CD4-positive, alpha-beta T cell treated with Interleukin-1 beta for 1 hour (primary cell): ENCODE measurements around the gene PPP2R2C.
A peak's percentile ranks its signal among the peaks of the same experiment; 100 is the strongest.

Experiments used
- DNase-seq, 2 donors: peaks; one replicate each; pipeline ENCODE4 v3.0.0-alpha.2; 2020 to 2022

The PPP2R2C gene

GRCh38 chr4:6377626-6378492, 94.6 kb downstream of the PPP2R2C start:
- DNase-seq = no peak

DNA sequence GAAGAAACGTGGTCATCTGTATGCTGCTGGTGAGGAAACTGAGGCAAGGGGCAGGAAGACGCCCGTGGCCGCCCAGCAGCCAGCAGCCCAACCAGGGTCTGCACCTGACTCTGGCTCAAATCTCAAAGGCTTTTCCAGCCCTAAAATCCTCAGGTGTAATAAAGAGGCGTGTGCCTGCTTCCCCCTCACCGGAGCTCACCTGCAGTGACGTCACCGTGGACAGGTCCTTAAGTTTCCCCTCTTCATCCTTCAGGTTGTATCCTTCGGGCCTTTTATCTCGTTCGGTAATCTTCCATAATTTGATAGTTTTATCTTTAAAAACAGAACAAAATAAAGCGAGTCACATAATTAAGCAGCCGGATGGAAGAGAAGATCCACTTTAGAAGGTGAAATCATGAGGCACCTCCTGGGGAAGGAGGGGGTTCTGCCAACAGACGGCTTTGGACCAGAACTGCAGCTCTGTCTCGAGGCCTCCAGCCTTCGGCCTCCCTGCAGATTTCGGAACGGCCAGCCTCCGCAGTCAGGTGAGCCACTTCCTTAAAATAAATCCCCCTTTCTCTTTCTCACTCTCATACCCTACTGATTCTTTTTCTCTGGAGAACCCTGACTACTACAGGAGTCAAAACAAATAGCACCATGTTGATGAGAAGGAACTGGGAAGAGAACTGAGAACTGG, 96.7 kb downstream of the PPP2R2C start:
- DNase-seq = no peak

GRCh38 chr4:6374575-6374974, 97.8 kb downstream of the PPP2R2C start:
- no peak for DNase-seq

DNA sequence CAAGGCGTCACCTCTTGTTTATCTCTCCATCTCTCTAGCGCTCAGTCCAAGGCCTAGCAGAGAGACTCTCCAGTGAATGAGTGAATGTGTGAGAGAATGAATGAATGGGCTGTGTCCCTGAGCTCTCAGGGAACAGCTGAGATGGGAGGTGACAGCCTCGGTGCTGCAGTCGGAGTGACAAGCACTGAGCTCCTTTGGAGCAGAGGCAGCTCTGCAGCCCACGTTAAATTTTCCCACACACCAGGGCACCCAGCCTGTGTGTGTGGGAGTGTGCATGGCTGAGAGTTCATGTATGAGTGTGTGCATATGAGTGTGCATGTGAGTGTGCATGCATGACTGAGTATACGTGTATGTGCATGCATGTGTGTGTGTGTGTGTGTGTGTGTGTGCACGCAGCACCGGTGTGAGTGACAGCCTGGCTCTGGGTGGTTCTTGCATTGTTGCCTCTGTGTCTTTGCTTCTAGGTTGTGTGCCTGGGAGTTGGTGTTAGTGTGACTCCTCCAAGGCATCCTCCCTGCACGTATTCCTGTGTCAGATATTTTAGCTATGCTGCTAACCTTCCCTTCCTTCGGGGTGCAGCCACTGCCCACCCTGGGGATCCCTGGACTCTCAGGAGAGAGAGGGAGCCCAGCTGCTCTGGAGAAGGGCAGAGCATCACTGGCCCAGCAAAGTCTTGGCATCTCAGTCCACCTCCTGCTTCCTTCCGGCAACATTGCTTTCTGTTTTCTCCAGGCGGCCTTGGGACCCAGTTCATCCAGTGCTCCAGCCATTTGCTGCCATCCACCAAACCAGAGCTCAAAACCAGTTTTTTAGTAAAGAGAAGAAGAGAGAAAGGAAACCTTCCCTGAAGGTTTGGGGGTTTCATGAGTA, 98.6 kb downstream of the PPP2R2C start:
- DNase-seq = no peak

GRCh38 chr4:6372649-6373525, 99.5 kb downstream of the PPP2R2C start:
- peak; percentile 15 to 35 for DNase-seq

GRCh38 chr4:6371812-6372211, 100.6 kb downstream of the PPP2R2C start:
- no peak for DNase-seq

- DNase-seq = no peak
These were observed 101.1 kb downstream of the PPP2R2C start for GRCh38 chr4:6371271-6371670.

- no peak for DNase-seq
These were observed 102.3 kb downstream of the PPP2R2C start for GRCh38 chr4:6369924-6370645.

DNA sequence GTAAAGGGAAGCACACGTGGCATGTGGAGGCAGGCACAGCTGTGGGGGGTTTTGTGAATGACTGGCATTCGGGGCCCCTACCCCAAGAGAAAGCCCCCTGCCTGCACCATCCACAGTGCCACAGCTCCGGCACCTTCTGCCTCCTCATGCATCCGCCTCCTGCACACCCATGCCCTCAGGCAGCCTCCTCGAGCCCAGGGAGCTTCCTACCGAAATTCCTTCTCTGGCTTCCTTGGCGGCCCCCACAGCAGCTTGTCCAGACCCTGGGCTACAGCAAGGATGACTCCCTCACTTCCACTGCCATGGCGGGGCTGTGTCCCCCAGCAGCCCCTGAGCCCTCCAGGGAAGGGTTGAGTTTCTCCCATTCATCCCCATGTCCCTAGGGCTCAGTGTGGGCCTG, 102.9 kb downstream of the PPP2R2C start:
- DNase-seq = no peak

GRCh38 chr4:6369035-6369434, 103.4 kb downstream of the PPP2R2C start:
- DNase-seq = no peak

DNA sequence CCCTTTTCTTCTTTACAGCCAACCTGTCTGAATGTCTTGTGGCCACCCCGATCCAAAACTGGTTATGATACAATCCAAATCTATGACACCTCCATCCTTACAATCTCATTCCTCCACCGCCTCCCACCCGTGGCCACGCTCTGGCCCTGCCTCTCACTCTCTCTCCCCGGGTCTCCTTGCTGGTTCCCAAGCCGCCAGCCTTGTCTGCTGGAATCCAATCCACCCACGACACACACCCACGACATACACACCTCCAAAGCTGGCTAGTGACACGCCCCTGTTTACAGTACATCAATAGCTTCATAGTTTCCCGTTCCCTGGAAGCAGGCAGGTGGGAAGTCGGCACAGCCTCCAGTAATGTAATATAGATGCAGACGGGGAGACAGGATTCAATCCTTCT, 103.8 kb downstream of the PPP2R2C start:
- no peak for DNase-seq

GRCh38 chr4:6368096-6368495, 104.3 kb downstream of the PPP2R2C start:
- DNase-seq = no peak

GRCh38 chr4:6367371-6367851, 105.0 kb downstream of the PPP2R2C start:
- no peak for DNase-seq

DNA sequence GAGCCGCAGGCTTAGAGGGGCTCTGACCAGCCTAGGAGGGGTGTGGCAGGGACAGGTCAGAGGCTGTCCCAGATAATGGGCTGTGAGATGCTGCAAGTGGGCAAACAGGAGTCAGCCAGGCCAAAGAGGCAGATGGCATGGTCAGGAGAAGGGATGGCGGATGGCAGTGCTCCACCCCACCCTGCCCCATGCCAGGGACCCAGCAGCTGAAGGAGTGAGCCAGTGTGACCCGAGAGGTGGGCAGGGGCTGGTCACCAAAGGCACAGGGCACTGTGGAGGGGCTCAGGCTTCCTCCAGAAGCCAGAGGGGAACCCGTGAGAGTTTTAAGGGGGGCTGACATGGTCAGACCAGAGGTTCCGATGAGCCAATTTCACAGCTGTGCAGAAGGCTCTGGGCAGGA, 105.8 kb downstream of the PPP2R2C start:
- no peak for DNase-seq

- DNase-seq = no peak
These were observed 106.8 kb downstream of the PPP2R2C start for GRCh38 chr4:6365545-6366086.

- DNase-seq = no peak
These were observed 107.8 kb downstream of the PPP2R2C start for GRCh38 chr4:6364581-6364980.

- no peak for DNase-seq
These were observed 108.3 kb downstream of the PPP2R2C start for GRCh38 chr4:6364146-6364545.

- DNase-seq = peak in 1 of 2 donors; percentile 2
These were observed 109.5 kb downstream of the PPP2R2C start for GRCh38 chr4:6362896-6363295.

DNA sequence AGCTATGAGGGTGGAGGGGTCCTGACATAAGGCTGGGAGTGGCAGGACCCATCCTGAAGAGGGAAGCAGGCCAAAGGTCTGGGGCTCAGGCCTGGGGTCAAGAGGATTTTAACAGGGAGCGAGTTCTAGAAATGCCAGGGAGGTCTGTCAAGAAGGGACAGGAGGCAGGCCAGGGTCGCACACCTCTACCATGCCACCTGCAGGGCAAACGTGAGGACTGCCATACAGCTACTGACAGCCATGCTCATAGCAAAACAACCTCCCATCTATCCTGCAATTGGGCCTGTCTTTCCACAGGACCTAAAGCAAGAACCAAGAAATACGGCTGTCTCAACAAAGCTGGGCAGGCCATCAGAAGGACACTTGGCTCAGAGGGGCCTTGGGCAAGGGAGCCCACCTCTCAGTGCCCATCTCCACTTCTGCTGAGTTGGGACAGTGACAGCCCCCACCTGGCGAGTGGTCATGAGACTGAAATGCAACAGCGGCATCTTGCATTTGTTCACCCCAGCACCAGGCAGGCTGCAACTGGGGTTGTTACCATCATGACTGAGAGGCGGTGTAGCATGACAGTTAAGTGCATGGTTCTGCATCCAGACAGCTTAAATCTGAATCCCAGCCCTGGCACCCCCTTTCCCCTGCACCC, 110.0 kb downstream of the PPP2R2C start:
- DNase-seq = no peak

- DNase-seq = no peak
These were observed 111.2 kb downstream of the PPP2R2C start for GRCh38 chr4:6361076-6361784.
